Inflammatory macrophage treated with lipopolysaccharide for 4 hours (primary cell): ENCODE measurements around the gene SAMD4B.
"Not testable (repeated sequence)": the region's sequence is repeated elsewhere in the genome, so short reads cannot be mapped to it uniquely, and the experiment has no call there.

ENCODE experiments used
- DNase-seq: peaks from one replicate; pipeline ENCODE4 v3.0.0-alpha.2; 2020

SAMD4B gene

DNA sequence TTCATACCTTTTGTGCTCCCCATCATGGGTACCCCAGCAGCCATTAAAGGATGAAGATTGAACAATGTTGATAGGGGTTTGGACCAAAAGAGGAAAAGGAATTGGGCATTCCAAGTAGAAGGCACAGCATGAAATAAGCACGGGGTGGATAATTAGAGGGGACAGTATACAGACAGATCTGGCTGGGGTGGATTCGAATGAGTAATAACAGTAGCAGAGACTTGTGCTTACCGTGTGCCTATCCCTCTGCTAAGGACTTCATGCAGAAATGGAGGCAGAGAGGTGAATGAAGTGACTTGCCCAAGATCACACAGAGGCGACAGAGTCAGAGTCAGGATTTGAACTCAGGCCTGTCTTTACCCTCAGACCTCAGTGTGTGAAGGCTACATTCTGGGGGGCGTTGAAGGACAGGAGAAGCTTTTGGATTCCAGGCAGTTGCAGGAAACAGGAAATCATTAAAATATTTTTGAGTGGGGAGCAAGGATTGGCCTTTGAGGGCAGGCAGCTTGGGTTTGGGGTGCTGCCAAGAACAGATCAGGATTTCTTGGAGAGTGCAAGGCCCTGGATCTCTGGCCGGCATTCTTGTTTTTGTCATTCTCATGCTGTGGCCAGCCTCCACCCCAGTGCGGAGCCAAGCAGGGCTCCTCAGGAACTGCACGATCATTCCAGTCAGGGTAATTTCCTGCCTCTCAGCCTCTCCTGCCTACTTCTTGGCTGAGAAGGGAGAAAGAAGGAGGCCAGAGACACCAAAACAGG, 30.0 kb downstream of the SAMD4B start:
- DNase-seq = no peak

DNA sequence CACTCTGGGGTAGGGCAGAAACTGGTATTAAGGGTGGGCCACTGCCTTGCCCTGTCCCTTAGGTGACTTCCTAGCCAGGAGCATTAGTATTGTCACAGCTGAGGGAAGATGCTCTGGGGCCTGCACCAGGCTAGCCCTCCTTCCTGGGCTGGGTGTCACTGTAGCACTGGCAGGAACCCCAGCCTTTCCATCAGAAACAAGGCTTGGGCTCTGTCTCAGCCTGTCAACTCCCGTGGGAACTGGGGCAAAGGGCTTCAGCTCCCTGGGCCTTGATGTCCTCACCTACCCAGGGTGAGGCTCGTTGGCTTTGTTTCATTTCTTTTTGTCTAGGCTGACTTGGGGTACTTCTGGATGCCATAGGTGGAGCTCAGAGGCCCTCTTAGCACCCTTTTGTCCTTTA, 30.7 kb downstream of the SAMD4B start:
- DNase-seq = no peak

DNA sequence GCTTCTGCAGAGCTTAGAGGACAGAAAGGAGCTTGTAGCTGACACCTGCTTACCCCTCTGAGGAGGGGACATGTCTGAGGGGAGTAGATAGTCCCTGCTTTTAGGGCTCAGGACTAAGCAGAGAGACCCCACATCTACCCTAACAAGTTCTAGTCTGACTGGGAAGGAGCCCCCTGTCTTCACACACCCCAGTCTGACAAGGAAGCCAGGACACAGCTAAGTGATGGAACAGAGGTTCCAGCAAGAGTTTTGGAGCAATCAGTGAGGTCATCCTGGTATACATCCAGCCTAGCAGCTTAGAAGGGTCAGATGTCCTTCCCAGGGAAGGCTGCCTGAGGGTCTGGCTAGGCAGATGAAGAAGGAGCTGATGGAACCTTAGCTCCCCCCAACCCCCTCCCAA, 33.7 kb downstream of the SAMD4B start:
- no peak for DNase-seq

DNA sequence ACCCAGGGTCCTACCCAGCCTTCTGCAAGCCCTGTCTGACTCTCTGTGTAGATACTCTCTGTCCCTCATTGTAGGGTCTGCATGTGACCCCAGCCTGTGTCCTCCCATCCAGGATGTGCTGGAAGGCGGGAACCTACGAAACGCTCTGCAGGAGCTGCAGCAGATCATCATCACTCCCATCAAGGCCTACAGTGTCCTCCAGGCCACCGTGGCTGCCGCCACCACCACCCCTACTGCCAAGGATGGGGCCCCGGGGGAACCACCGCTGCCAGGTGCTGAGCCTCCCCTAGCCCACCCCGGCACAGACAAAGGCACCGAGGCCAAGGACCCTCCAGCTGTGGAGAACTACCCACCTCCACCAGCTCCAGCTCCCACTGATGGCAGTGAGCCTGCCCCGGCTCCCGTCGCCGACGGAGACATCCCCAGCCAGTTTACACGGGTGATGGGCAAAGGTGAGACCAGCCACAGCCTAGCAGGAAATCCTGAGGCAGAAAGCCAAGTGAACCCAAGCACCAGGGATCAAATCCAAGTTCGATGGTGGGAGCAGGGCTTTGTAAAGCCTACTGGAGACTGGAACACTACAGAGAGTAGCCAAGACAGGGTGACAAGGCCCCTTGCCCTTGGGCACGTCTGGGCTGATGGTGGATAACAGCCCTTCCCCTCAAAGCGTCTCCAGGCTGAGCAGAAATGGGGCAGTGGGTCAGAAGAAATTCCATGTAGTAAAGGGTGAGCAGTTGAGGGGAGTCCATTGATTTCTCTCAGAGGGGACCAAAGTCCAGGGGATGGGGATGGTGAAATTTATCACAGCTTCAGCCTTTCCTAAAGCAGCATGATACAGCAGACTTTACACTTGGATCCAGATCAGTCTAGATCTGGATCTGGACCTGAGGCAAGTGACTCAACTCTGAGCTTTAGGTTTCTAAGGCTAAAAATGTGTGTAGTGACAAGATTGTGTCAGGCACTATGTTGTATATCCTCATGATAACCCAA, 35.4 kb downstream of the SAMD4B start:
- DNase-seq = no peak

DNA sequence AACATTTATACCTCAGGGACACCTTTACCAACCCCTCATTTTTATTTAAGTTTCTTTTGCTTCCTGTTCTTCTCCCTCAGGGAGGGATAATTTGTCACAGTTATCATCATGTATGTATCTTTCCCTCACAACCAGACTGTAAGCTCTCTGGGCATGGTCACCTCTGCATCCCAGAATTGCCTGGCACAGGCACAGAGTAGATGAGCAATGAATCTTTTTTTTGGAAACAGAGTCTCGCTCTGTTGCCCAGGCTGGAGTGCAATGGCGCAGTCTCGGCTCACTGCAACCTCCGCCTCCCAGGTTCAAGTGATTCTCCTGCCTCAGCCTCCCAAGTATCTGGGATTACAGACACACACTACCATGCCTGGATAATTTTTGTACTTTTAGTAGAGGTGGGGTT, 37.1 kb downstream of the SAMD4B start:
- not testable (repeated sequence) for DNase-seq

DNA sequence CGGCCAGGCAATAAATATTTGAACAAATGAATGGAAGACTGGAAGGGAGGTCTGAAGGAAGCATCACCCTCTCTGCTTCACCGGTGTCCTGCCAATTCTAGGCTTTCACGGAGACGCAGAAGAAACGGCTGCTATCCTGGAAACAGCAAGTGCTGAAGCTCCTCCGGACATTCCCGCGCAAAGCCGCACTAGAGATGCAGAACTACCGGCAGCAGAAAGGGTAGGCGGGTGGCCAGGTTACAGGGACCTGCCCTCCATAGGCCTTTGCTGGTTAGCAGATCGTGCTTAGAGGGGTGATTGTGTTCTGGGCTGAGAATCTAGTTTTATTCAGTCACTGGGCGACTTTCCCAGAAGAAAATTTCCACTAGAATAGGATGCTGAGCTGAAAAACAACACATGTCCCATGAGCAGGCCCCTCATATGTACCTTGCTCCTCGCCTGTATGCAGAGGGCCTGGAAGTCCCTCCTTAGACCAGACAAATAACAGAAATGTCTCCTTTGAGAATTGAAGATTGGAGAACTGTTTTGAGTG, 37.7 kb downstream of the SAMD4B start:
- DNase-seq = no peak

DNA sequence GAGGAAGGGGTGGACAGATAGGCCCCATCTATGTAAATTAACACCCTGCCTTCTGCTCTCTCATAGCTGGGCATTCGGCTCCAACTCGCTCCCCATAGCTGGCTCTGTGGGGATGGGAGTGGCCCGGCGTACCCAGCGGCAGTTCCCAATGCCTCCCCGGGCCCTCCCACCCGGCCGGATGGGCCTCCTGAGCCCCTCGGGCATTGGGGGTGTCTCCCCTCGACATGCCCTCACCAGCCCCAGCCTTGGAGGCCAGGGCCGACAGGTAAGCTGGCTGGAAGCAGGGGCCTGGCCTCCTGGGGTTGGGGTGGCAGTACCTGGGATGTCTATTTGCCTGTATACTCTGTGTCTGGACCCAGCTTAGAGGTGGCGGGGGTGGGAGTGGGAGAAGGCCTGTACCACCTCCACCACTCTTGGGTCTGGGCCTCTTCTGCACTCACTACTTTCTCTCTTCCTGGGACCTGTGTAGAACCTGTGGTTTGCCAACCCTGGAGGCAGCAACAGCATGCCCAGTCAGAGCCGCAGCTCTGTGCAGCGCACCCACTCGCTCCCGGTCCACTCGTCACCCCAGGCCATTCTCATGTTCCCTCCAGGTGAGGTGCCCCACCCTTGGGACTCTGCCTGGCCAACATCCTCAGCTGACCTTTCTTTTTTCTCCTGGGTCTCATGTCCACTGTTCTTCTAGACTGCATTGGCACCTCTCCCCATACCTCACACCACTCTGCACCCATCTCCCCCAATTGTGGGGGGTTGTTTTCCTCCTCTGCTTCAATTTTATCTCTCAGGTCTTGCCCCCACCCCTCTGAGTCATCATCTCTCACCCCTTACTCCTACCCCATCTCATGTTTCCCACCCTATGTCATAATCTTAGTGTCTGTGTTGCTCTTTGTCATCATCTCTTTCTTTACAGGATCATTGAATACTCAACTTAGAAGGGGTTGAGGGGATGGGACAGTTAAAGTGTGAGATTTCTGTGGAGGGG, 38.6 kb downstream of the SAMD4B start:
- no peak for DNase-seq

DNA sequence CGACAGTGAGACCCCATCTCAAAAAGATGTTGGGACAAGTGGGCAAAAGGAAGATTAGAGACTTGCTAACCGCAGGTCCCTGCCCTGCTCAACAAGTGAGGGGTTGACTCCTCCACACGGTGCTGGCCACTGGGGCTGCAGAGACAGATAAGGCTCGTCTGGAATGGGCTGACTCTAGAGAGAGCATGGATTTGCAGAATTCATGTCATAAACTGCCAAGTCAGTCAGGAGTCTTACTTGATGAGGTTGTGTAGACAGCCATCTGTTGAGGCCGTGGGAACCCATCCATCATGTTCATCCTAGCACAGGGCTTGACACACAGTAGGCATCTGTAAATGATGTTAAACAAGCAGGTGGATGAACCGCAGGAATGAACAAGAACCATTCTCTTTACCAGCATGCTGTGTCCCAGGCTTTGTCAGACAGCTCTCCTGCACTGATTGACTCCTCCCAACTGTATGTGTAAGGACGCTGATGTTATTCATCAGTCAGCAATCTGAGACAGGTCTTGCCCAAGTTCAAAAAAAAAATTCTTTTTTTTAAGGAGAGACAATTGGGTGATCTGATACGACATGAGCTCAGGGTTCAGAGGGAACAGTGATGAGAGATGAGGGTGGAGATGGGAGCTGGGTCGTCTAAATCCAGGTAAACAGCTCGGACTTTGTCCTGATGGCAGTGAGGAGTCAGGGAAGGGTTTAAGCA, 39.8 kb downstream of the SAMD4B start:
- no peak for DNase-seq

DNA sequence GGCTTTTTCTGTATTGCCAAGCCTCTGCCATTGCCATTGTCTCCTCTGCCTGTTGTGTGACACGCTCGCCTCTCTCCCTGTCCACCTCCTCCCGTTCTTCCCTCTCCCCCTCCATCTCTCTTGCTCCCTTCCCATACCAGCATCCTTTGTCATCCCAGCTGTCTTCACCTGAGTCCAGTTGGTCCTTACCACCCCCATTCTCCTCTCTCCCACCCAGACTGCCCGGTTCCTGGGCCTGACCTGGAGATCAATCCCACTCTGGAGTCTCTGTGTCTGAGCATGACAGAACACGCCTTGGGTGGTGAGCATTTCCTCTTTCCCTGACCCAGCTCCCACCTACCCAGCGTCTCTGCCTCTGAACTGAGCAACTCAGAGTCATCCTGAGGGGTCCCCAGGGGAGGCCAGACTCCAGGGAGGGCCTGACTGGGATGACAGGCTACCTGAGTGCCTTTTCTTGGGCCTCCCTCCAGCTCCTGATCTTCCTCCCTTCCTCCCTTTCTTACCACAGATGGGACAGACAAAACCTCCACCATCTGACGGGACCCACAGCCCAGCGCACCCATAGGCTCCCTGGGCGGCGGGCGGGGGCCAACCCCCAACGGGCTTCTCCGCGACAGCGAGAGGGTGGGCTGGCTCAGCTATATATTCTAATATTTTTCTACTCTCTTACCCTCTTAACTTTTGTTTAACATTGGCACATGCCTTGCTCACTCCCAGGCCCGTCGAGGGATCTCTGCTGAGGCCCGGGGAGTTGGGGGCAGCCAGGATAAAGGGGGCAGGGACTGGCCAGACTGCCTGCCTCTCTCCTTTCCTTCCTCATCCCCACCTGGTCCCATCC, 41.0 kb downstream of the SAMD4B start:
- DNase-seq = no peak

DNA sequence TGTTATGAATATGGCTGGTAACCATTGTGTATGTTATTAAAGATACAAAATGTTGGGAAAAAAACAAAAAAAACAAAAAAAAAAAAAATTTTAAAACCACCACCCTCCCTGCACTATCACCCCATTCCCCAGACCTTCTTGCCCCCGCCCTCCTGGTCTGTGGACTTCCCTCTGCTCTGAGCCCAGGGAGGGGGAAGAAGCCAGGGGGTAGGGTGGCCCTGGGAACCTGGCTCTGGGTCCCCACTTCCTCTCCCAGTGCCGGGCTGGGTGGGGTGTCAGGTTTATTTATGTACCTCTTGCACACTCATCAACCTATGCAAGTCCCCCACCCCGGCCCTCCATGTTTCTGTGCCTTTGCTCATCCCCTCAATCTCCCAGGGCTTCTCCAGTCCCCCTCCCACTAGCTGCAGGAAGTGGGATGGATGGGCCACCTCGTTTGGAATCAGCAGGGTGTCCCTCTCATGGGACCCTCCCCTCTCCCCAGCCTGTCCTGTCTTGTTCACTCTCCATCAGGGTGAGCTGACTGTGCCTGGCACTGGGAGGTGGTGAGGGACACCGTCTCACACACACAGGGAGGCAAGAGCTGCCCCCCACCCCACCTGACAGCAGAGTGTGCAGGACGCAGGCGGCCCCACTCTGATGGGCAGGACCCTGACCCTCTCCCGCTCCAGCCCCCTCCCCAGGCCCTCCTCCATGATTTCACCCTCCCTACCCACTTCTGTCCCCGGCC, 42.8 kb downstream of the SAMD4B start:
- DNase-seq = no peak

DNA sequence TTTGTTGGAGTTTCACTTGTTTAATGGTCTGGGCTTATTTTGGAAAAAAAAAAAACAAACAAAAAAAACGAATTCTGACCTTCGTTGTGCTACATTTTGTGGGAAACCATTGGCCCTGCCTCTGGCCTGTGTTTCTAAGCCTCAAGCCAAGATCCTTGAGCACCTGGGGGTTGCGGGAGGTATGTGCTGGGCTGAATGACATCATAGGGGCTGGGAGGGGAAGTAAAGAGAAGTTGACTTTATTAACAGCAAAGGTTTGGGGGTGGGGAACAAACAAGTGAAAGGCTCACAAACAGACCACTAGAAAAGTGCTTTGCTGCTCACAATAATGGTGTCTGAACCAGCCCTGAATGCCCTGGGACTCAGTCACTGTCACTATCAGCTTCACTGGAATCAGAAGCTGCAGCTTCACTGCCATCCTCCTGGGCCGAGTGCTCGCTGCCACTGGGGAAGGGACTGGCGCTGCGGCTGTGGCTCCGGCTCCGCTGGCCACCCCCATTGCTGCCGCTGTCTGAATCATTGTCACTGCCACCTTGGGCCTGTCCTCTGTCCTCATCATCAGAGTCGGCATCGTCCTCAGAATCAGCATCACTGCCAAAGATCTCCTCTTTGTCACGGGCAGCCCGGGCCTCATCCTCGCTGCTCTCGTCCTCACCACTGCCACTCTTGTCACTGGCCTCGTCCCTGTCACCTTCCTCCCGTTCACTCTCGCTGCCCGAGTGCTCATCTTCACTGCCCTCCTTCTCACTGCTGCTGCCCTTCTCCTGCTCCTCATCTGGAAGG, 43.6 kb downstream of the SAMD4B start:
- no peak for DNase-seq

DNA sequence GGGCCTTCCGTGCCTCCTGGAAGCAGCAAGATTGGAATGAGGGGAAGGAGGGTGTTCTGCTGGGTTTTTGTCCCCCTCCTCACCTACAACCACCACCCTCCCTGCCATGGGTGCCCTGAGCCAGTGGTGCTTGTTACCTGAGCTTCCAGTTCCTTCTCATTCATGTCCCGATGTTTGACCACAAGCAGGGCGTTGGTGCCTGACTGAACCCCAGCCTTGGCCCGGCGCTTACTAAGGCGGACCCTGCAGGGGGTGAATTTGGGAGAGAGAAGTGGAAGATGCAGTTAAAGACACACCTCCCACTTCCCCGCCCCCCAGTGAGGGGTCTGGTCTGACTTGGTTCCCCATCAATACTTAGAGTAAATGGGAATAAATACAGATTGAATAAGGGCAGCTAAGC, 44.3 kb downstream of the SAMD4B start:
- DNase-seq = no peak

DNA sequence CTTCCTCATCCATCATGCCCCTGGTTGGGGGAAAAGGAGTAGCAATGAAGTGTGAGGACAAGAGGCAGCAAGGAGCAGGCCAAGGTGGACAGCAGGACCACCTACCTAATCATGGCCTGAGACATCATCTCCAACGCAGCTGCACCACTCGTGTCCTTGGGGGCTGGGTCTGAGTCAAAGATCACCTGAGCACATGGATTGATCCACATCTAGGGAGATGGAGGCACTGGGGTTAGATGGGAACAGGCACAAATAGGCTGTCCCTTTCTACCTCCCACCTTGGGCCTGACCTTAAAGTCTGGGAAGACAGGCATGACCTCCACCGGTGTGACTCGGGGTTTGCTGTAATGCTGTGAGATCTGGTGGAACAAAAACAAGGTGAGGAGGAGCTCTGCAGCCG, 46.4 kb downstream of the SAMD4B start:
- DNase-seq = no peak

DNA sequence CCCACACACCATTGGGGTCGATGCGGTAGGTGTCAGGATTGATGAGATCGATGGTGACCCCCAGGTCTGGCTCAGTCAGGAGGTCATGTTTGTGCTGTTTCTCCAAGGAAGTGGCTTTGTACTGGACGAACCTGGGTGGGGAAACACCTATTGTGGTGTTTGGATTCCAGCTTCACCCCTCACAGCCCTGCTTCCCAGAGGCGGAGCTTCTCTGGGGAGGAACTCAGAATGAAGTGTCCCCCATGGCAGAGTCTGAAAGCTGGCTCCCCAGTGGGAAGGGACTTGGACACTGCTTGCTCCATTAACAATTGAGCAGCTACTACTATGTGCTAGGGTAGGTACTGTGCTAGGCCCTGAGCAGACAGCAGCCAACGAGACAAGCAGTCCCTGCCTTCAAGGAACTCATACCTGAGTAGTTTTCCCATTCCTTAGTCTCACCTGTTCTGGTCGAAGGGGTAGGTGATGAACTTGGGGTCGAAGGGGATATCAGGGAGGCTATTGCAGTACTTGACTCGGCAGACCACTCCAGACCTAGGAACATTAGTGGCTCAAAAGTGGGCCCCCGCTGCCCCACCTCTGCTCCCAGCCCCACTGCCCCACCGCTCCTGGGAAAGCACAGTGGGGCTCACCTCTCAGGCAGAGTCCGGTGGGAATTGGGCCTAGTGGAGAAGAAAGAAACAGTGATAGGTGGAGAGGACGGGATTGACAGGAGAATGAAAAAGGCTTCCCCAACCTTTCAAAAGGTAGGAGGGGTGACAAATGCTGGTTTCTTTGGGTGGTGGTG, 47.6 kb downstream of the SAMD4B start:
- no peak for DNase-seq

DNA sequence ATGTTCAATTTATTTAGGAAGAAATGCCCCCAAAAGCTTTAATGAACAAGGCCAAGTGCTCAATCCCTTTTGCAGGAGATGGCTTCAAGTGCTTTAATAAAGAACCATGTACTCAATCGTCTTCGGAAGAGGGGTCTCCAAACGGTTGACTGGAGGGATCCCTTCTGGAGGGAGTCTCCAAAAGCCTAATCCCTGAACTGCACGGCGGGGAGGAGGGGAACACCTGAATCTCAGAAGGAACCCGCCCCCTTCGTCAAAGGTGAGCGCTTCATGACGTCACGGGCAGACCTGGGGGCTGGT, 48.2 kb downstream of the SAMD4B start:
- no peak for DNase-seq

DNA sequence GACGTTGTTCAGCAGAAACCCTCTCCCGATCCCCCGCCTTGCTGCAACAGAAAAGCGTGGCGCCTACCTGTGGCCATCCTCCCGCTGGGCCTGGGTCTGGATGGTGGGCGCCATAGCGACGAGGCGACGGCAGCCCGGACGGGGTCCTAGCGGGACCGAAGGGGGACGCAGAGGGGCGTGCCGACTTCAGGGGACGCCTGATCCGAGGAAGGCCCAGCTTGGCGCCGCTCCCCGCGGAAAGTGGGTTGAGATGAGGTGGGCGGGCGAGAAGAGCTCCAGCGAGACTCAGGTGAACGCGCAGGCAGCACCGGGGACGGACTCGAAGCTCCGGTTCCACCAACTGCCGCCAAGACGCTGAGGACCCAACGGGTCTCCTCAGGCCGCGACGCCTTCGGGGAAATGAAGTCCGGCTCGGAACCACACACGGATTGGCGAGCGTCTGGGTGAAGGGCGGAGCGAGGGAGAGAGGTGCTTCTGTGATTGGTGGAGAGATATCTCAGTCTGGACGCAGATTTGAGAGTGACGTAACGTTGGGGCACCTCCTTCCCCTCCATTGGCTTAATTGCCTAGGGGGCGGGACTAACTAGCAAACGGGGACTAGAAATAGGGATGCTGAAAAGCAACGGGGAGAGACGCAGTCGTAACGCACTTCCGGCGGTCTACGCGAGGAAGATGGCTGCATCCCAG, 48.7 kb downstream of the SAMD4B start, which contains the start of the genes MED29 and PAF1:
Gene MED29 (plus strand): TSS at position 628 of the 687 bp plus-strand sequence. CDS start 45 bp downstream, at position 673.
Gene PAF1 (minus strand): TSS at position 356 of the 687 bp plus-strand sequence. CDS start 242 bp downstream, at position 114.
- DNase-seq = peak; percentile 99

DNA sequence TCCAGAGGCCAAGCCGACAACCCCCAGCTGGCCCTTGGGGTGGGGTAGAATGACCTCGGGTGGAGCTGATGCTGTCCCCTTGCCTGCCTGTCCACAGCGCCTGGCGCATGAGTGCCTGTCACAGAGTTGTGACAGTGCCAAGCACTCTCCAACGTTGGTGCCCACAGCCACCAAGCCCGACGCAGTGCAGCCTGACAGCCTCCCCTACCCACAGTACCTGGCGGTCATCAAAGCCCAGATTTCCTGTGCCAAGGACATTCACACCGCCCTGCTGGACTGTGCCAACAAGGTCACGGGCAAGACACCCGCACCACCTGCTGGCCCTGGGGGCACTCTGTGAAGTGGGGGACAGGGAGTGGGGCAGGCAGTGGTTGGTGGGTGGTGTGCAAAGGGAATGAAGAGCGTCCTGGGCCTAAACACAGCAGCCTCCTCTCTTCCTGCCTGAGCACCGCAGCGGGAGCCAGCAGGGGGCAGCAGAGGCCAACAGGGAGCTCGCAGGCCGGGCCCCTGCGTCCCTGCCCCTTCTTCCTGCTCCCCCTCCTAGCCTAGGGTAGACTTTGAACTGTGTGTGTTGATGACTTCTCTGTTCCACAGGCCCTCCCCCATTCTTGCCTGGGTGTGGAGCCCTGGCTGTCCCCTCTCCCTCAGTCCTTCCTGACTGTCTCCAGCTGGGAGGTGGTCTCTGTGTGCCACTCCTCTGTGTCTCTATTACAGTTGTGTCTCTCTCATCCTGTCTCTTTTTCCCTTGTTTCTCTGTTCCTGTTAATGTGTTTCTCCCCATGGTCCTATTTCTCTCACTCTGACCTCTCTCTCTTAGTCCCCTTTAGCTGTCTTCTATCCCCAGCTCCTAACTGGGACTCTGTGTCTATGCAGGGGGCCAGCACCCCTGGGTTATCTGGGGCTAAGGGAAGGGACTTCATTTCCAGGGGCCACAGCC, 55.4 kb downstream of the SAMD4B start:
- DNase-seq = peak; percentile 90
